Sigmoid colon (tissue), 4 donors: Measurements from ENCODE around the gene RUNX2.

Experiments
- CTCF ChIP-seq, 4 experiments: fragments of 450-650 bp in 3 of 4; fragments of 200-600 bp in 1 of 4; IDR thresholded peaks; one replicate each; pipeline ENCODE4 v1.5.1; 2016 to 2019; ENCODE audit warnings: antibody characterized with exemption in 4 of 4, mild to moderate bottlenecking in 3 of 4, moderate library complexity in 2 of 4
- POLR2AphosphoS5 ChIP-seq, 4 donors: sonication (generic); formaldehyde crosslinking; IDR thresholded peaks; one replicate each; pipeline ENCODE4 v1.6.1; 2017; ENCODE audit warnings: antibody characterized with exemption in 4 of 4

GRCh38 chr6:45634231-45634630 lies 306.1 kb downstream of the RUNX2 start:
- TF ChIP-seq CTCF (IDR thresholded peaks at IDR 0.05) (no peak), POLR2AphosphoS5 (IDR thresholded peaks at IDR 0.05) (no peak)
